Adrenal gland (tissue), 12 donors: ENCODE measurements around the gene IKZF2. TPM values are rescaled to one million over a fixed set of nuclear protein-coding genes. Genes with fewer than 3 reads are reported as not detected.

Source experiments
- DNase-seq, 7 donors: peaks; one replicate each; pipeline ENCODE4 v3.0.0-alpha.2; 2019 to 2020
- H3K27ac ChIP-seq, 5 donors: fragments of 200-600 bp; sonication (generic) in 4 of 5; 1 replicate in 3 of 5; 2 replicates in 2 of 5; pipeline versions ENCODE4 v1.5.1 to v1.8.0; 2016 to 2020; ENCODE audit warnings: mild to moderate bottlenecking in 1 of 5
- H3K27me3 ChIP-seq: fragments of 200-600 bp; 2 replicates; pipeline ENCODE4 v1.8.0; 2021
- H3K36me3 ChIP-seq, 2 donors: fragments of 200-600 bp; replicated peaks in 1 of 2; 1 replicate in 1 of 2; 2 replicates in 1 of 2; pipeline versions ENCODE4 v1.5.1 to v1.8.0; 2018 to 2022
- H3K4me1 ChIP-seq, 2 donors: fragments of 200-600 bp; replicated peaks in 1 of 2; 1 replicate in 1 of 2; 2 replicates in 1 of 2; pipeline versions ENCODE4 v1.5.1 to v1.8.0; 2018 to 2021
- H3K4me3 ChIP-seq, 4 donors: fragments of 200-600 bp; sonication (generic) in 3 of 4; one replicate each; pipeline ENCODE4 v1.5.1; 2016 to 2018
- H3K9me3 ChIP-seq, 3 donors: fragments of 200-600 bp; sonication (generic) in 1 of 3; replicated peaks in 1 of 3; 1 replicate in 2 of 3; 2 replicates in 1 of 3; pipeline versions ENCODE4 v1.5.1 to v1.8.0; 2016 to 2021
- POLR2A ChIP-seq, 2 donors: fragments of 450-650 bp; IDR thresholded peaks; one replicate each; pipeline ENCODE4 v1.6.1; 2017; ENCODE audit warnings: antibody characterized with exemption in 2 of 2, mild to moderate bottlenecking in 2 of 2, moderate library complexity in 1 of 2
- WGBS, 4 donors: extraction: QIAGEN DNeasy Blood & Tissue Kit in 2 of 4; methylation state at CpG; one replicate each; pipeline versions ENCODE4 v1.1.5 to v1.1.7; 2013 to 2017; 5-methylcytosine and 5-hydroxymethylcytosine counted together
- intact Hi-C, 2 donors: fragments of 100-400 bp; cut with DNase I; formaldehyde crosslinking; loops; one replicate each; pipeline versions ENCODE4 v1.14.1 to v1.15.0; 2022 to 2023
- polyA plus RNA-seq, 3 donors: library from polyadenylated mRNA; stranded (reverse); fragments of 200-250 nt in 2 of 3; fragments of 350-450 nt in 1 of 3; fragmentation: Illumina TruSeq in 1 of 3; extraction: RNeasy Lipid Tissue Mini Kit (QIAGEN cat#74804) in 1 of 3; gene quantifications; one replicate each; pipeline ENCODE4 v1.2.3, GENCODE V29; 2013 to 2014
- total RNA-seq, 9 donors: library from RNA; depleted of rRNA in 4 of 9; stranded (reverse); fragments of >200 nt in 4 of 9; fragments of 120-200 nt in 1 of 9; fragmentation: NEBNext Ultra II Directional in 1 of 9; extraction: Animal tissue kit (Norgen Biotek cat#: 25700) in 1 of 9; gene quantifications; one replicate each; pipeline versions ENCODE4 v1.1.0 to v1.2.4, GENCODE V29; 2013 to 2023
- TF ChIP-seq, protein P1 (sequence below), 6 experiments: fragments of 450-650 bp in 4 of 6; fragments of 200-600 bp in 2 of 6; sonication (generic) in 1 of 6; IDR thresholded peaks; 1 replicate in 5 of 6; 2 replicates in 1 of 6; pipeline versions ENCODE4 v1.5.1 to v1.8.0; 2016 to 2021; ENCODE audit warnings: antibody characterized with exemption in 6 of 6, mild to moderate bottlenecking in 2 of 6, moderate library complexity in 1 of 6
- donor health status: healthy with polysubstance abuse.
- donor health status: Bipolar disorder and iron deficiency.
- donor health status: DM: yes; HTN: yes; CAD: no.
- donor health status: DM: no; HTN: no; CAD: no.
- donor health status: DM: no; HTN: no; CAD: no.
- donor health status: DM: yes; HTN: yes; CAD: no.

The IKZF2 gene
- total and polyA plus RNA-seq, 12 donors: 0.44 to 18.9 (median 8.0) TPM

DNA sequence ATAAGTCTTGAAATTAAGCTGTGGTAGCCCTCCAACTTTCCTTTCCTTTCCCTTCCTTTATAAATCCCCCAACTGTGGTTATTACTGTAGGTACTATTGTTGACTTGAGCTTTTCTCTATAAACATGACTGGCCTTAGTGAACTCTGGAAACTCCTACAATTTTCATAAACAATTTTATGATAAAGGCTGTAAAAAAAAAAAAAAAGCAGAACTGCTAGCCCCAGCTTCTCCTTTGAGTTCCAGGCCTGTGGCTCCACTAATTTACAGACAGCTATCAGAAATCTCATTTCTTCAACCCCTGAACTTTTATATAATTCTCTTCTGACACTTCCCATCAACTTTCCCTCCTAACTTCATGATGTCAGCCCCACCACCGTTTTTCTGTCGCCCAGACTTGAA is 174.3 kb downstream of the IKZF2 start:
- intact Hi-C loops: no loop called here
- H3K9me3 ChIP-seq: no peaks in the 10 kb centered on the region
- H3K4me3 ChIP-seq: no peak overlapping the region
- TF ChIP-seq, protein P1, sequence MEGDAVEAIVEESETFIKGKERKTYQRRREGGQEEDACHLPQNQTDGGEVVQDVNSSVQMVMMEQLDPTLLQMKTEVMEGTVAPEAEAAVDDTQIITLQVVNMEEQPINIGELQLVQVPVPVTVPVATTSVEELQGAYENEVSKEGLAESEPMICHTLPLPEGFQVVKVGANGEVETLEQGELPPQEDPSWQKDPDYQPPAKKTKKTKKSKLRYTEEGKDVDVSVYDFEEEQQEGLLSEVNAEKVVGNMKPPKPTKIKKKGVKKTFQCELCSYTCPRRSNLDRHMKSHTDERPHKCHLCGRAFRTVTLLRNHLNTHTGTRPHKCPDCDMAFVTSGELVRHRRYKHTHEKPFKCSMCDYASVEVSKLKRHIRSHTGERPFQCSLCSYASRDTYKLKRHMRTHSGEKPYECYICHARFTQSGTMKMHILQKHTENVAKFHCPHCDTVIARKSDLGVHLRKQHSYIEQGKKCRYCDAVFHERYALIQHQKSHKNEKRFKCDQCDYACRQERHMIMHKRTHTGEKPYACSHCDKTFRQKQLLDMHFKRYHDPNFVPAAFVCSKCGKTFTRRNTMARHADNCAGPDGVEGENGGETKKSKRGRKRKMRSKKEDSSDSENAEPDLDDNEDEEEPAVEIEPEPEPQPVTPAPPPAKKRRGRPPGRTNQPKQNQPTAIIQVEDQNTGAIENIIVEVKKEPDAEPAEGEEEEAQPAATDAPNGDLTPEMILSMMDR (IDR thresholded peaks at IDR 0.05): no peak
- TF ChIP-seq POLR2A (IDR thresholded peaks at IDR 0.05): no peak
- H3K27ac ChIP-seq: no peak overlapping the region
- H3K4me1 ChIP-seq: peaks cover 0 to 6% of the 10 kb centered on the region in 2 donors
- no peaks in the 10 kb centered on the region for H3K36me3 ChIP-seq
- H3K27me3 ChIP-seq: no peaks in the 10 kb centered on the region
- DNase-seq: no peak
- 80 to 85% (median 84%) methylated on average over 2 of the region's 2 CpGs for WGBS, 4 donors

DNA sequence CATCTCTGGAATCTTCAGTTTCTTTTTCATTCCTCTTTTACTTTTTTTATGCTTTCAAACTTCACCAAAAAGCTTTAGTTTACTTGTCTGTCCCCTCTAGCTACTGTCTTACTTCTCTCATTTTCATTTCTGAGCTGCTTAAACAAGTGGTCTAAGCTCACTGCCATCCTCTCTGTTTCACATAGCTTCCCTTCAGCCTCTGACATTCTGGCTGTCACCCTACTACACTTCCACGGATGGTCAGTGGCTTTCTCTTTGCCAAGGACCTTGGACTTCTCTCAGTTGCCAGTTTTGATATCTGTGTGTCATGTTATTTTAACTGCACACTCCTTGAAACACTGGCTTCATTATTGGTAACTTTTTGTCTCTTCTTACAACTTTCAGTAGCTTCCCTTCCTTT is 176.1 kb downstream of the IKZF2 start:
- no peak for TF ChIP-seq POLR2A (IDR thresholded peaks at IDR 0.05)
- TF ChIP-seq, protein P1 (IDR thresholded peaks at IDR 0.05): no peak
- intact Hi-C loops: no loop called here
- H3K27me3 ChIP-seq: no peaks in the 10 kb centered on the region
- DNase-seq: peak in 4 of 7 donors; percentile 12 to 36 (median 22)
- H3K9me3 ChIP-seq: no peaks in the 10 kb centered on the region
- H3K27ac ChIP-seq: no peak overlapping the region
- peaks cover 0 to 6% of the 10 kb centered on the region in 2 donors for H3K4me1 ChIP-seq
- no peaks in the 10 kb centered on the region for H3K36me3 ChIP-seq
- no peak overlapping the region for H3K4me3 ChIP-seq
- WGBS, 4 donors: 12 to 28% (median 18%) methylated on average over 1 of the region's 1 CpG

DNA sequence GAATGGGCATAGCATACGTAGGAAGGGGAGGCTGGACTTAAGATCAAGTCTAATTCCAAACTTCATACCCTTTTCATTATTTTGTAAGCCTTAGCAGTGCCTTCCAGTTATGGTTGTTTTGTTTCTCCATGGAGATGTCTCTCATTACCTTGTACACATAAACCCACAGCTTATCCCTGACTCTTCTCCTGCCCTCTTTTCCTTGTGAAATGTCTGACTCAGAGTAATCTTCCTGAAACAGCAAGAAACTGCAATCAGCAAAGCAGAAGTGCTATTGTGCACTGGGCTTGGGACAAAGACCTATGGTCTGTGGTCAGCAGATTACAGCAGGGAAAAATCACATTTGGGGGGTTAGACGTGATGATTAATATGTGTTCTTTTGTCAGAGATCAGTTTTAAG is 176.7 kb downstream of the IKZF2 start:
- H3K27me3 ChIP-seq: no peaks in the 10 kb centered on the region
- TF ChIP-seq, protein P1 (IDR thresholded peaks at IDR 0.05): no peak
- TF ChIP-seq POLR2A (IDR thresholded peaks at IDR 0.05): no peak
- 39 to 86% (median 48%) methylated on average over 2 of the region's 2 CpGs for WGBS, 4 donors
- intact Hi-C loops: no loop called here
- H3K4me1 ChIP-seq: peaks cover 0 to 3% of the 10 kb centered on the region in 2 donors
- DNase-seq: peak in 1 of 7 donors; percentile 2
- H3K9me3 ChIP-seq: no peaks in the 10 kb centered on the region
- H3K27ac ChIP-seq: no peak overlapping the region
- no peaks in the 10 kb centered on the region for H3K36me3 ChIP-seq
- no peak overlapping the region for H3K4me3 ChIP-seq

DNA sequence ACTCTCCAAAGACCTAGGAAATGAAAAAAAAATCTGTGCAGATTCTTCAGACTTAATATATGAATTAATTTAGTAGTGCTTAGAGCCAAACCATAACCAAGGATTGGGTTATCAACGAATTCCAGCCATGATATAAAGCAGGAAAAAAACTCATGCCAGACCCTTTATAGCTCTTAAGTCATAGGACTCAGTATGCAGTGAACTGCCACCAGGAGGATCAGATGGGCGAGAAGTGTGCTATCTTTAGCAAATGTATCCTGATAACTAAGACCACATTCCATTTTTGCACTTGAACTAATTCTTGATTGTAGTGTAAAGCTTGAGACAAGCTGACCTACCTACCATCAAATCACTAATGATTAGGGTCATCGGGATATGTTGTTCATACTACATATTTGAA is 178.1 kb downstream of the IKZF2 start:
- WGBS, 4 donors: 86 to 91% (median 88%) methylated on average over 3 of the region's 3 CpGs
- Histone ChIP-seq H3K4me3 (no peak overlapping the region), H3K36me3 (no peaks in the 10 kb centered on the region)

More for the DNA sequence above, 178.1 kb downstream of the IKZF2 start:
- DNase-seq: no peak
- H3K4me1 ChIP-seq: no peaks in the 10 kb centered on the region
- H3K9me3 ChIP-seq: no peaks in the 10 kb centered on the region
- intact Hi-C loops: no loop called here
- H3K27me3 ChIP-seq: no peaks in the 10 kb centered on the region
- no peak for TF ChIP-seq POLR2A (IDR thresholded peaks at IDR 0.05)
- TF ChIP-seq, protein P1 (IDR thresholded peaks at IDR 0.05): no peak
- no peak overlapping the region for H3K27ac ChIP-seq
